HG03575 (cell line): Measurements from ENCODE around the gene SVOPL.

Experiments
- ATAC-seq: cut with Tn5 transposase; IDR thresholded peaks from one replicate; pipeline ENCODE4 v1.9.1; 2021; ENCODE audit not compliant: unreplicated experiment, insufficient number of reproducible peaks, low FRiP score; ENCODE audit errors: extremely low read depth

Gene SVOPL

DNA sequence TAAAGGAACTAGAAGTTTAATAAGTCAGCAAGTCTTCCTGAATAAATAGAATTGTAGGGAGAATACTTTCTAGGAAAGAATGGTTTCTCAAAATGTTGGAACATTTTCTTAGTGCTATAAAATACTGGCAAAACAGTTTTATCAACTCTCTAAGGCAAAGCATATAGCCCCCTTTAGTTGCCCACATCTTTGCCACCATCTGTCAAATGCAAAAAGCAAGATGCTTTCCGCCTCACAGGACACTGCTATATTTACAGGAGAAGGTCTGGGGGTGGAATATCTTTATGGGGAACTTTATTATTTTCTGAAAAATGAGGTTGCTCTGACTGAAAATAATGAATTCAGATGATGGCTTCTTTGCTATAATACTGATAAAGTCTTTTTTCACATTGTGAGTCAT is 78.3 kb downstream of the SVOPL start:
- no peak for ATAC-seq

- ATAC-seq: no peak
These were observed 82.2 kb downstream of the SVOPL start for GRCh38 chr7:138618933-138619332.

- ATAC-seq: no peak
These were observed 82.7 kb downstream of the SVOPL start for GRCh38 chr7:138618506-138618905.

GRCh38 chr7:138616085-138616484 is 85.1 kb downstream of the SVOPL start:
- no peak for ATAC-seq

- ATAC-seq: no peak
These were observed 87.5 kb downstream of the SVOPL start for GRCh38 chr7:138613630-138614029.

DNA sequence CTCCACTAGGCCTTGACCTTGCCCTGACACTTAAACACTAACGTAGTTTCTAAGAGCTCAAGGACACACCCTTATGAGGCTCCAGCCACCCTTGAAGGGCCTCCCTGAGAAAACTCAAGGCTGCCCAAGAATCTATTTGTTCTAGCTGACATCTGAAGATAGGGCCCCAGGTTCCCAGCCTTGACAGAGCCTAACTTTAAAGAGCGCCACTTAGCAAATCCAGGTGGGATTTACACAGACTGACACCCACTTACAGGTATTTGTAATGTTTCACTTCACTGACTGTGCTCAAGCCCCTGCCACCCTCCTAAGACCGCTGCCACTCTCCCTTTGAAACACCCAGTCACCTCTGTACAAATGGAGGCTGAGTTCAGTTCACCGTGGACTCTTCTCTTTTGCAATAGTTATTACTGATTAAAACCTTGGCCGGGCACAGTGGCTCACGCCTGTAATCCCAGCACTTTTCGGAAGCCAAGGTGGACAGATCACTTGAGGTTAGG is 90.4 kb downstream of the SVOPL start:
- ATAC-seq: no peak

- ATAC-seq: no peak
These were observed 92.9 kb downstream of the SVOPL start for GRCh38 chr7:138608275-138608674.

GRCh38 chr7:138607216-138608126 is 93.7 kb downstream of the SVOPL start:
- no peak for ATAC-seq

- no peak for ATAC-seq
These were observed 94.9 kb downstream of the SVOPL start for GRCh38 chr7:138606236-138606635.

DNA sequence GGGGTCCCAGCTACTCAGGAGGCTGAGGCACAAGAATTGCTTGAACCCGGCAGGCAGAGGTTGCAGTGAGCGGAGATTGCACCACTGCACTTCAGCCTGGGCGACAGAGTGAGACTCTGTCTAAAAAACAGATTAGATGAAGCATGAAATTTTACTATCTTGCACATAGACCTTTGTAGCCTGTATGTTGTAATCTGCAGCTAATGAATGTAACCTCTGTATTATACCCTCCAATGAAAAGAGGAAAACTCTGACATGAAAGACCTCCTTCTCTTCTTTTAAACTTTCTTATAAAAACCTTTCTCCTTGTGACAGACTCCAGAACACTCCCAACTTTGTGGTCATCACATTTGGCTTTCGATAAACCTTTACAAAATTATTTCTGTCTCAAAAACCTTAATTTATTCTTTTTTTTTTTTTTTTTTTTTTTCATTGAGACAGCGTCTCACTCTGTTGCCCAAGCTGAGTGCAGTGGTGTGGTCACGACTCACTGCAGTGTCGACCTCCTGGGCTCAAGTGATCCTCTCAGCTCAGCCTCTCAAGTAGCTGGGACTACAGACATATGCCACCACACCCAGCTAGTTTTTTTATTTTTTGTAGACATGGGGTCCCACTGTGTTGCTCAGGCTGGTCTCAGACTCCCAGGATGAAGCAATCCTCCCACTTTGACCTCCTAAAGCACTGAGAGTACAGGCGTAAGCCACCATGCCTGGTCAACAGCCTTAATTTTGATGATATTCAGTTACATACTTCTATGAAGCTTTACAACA is 97.4 kb downstream of the SVOPL start:
- ATAC-seq: no peak

- ATAC-seq: no peak
These were observed 98.7 kb downstream of the SVOPL start for GRCh38 chr7:138602451-138602850.

DNA sequence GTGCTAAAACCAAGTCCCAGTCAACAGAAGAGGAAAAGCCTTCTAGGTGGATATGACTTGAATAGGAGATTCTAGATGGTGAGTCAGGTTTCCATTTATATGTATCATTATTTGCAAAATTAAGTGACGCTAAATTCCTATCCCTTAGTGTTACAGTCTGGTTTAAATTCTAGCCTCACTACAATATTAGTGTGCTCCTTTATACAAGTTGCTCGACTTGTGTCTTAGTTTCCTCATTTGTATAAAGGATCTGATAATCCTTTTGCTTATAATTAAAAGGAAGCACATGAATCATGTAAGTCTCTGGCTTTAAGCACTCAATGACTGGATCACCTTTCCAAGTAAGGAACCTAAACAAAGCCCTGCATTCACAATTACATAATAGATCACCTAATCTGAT is 105.7 kb downstream of the SVOPL start:
- no peak for ATAC-seq

GRCh38 chr7:138590154-138590553 is 111.0 kb downstream of the SVOPL start:
- ATAC-seq: no peak

GRCh38 chr7:138588986-138589385 is 112.2 kb downstream of the SVOPL start:
- no peak for ATAC-seq

GRCh38 chr7:138587485-138587884 is 113.7 kb downstream of the SVOPL start:
- no peak for ATAC-seq

DNA sequence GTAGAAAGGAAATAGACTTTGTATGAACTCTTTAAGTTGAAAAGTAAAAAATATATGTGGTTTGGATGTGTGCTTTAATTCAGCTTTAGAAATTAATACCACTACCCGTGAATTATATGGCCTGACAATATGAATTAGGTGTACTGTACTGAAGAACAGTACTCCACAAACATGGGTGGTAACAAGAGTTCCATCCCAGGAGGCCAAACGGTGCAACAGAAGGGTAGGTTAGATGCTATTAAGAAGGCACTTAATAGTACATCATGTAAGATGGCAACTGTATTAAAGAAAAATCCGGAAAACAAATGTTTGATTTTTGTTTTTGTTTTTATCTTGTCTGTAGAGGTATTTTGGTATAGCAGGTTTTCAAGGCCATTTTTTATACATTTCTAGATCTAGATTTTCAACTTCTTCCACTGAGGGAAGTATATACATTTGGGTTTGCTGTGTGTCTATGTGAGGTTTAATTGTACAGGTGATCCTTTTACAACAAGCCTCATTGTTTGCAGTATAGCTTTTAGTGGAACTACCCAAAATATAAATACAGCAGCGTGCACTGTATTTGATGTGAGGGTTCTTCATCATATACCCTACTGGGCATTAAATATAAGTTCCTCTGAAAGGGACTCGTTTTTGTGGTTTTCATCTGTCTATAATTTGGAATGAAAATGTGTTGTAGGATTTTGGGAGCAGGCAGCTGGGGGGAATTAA is 115.7 kb downstream of the SVOPL start:
- ATAC-seq: no peak

DNA sequence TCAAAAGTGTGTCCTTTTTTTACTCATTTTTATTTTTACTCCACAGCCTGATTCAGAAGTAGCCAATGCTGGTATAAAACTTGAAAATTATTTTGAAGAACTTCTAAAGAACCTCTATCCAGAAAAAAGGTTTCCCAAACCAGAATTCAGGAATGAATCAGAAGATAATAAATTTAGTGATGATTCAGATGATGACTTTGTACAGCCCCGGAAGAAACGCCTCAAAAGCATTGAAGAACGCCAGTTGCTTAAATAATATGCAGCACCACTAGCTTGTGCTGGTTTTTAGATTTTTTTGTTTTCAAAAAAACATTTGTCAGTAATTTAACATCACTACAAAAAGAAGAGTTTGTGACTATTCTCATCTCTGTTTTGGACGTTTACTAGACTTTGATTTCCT is 116.5 kb downstream of the SVOPL start:
- no peak for ATAC-seq

- no peak for ATAC-seq
These were observed 116.9 kb downstream of the SVOPL start for GRCh38 chr7:138584283-138584682.

- no peak for ATAC-seq
These were observed 120.1 kb downstream of the SVOPL start for GRCh38 chr7:138581065-138581464.
